Activated CD4-positive, alpha-beta T cell treated with anti-CD3 and anti-CD28 coated beads, Interleukin-2, amount 50 U/mL, for 4 hours (primary cell): ENCODE data around the gene LHFPL2.
"Not testable (repeated sequence)": the region's sequence is repeated elsewhere in the genome, so short reads cannot be mapped to it uniquely, and the experiment has no call there.

ENCODE experiments used
- DNase-seq, 2 experiments: peaks; one replicate each; pipeline ENCODE4 v3.0.0-alpha.2; 2020

LHFPL2 gene

DNA sequence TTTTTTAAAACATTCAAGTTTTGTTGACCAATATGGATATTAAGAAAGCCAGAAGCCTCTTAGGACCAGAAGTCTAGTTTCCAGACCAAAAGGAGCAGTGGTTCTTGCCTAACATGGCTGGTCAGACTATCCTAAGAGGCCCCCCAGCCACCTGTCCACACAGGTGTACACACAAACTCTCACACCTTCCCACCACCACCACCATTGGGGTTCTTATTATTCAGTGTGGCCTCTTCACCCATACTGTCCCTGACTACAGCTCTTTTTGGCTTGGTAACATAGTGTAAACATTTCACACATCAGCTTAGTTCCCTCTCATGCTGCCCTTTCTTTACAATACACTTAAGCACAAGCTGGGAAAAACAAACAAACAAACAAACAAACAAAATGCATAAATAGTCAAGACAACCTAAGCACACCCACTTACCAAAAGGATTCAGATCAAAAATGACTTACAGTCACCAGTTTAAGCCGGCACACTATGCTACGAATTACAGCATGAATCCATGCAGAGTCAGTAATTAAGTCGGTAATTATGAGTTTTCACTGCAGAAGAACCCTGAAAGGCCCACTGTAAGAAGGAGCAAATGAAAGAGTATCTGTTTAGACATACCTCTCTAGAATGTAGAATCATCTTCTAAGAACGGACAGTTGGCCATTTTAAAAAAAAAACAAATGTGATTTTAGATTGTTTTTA is 9.5 kb downstream of the LHFPL2 start:
- DNase-seq = no peak

- DNase-seq = no peak
Observed at GRCh38 chr5:78638423-78638822, 10.1 kb downstream of the LHFPL2 start.

GRCh38 chr5:78637468-78637867 is 11.1 kb downstream of the LHFPL2 start:
- DNase-seq = no peak

- DNase-seq = no peak
Observed at GRCh38 chr5:78636682-78637081, 11.9 kb downstream of the LHFPL2 start.

DNA sequence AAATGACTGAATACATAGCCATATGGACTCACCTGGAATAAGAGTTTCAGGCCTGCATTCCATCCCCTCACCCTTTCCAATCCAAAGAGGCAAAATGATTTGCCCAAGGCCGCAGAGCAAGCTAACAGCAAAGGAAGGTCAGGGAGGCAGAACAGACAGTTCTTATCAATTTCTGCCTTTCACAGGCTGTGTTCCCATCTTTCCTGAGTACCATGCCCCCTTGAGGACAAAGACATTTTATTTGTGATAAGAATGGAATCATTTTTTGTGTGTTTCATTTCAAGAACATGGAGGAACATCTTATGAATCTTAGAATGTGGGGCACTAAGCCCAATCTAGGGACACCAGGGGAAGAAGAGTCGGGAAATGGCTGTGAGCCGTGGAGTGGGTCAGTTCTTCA is 13.9 kb downstream of the LHFPL2 start:
- no peak for DNase-seq

DNA sequence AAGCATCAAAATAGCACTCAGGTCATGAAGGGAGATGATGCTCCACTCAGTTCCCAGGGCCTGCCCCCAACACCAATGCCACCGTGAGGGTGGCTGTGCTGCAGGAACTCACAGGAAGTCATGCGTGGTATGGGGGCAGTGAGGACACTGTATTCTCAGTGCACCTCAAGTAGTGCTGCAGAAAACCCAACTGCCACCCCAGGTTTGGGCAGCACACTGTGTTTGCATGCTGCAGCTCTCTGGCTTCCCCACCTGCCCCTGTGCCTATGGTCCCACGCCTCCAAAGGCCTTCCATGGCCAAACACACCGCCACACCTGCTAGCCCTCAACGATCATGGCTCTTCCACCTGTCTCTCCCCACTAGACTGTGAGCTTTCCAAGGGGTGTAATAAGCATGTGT is 14.3 kb downstream of the LHFPL2 start:
- no peak for DNase-seq

DNA sequence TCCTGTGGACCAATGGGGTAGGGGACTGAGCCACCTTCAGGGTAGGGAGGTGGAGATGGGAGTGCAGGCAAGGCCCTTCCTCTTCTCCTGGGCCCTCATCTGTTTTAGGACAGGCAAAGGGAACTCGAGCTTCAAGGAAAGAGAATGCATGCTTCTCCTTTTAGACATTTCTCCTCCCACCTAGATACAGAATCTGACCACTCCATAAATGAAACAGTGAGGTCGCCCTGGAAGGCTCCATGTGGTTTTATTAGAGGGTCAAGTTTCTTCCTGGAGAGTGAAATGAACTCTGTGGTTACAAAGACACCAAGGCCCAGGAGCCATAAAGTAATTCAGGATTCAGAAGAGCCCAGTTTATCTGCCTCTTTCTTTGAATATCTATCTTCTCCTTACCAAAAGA is 14.9 kb downstream of the LHFPL2 start:
- no peak for DNase-seq

DNA sequence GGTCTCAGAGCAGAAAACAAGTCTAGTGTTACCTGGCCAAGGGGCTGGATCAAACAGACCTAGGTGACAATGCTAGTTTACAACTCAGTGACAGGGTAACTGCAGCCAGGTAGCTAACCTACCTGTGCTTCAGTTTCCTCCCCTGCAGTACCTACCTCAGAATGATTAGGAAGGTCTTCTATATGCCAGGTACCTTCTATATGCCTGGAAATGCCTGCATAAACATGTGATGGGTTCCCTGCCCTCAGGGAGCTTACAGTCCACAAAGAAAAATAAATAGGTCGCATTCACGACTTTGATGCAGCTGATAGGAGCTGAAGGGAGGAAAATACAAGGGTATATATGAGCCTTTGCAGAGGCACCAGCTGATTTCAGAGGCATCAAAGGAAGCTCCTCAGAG is 16.1 kb downstream of the LHFPL2 start:
- DNase-seq = no peak

DNA sequence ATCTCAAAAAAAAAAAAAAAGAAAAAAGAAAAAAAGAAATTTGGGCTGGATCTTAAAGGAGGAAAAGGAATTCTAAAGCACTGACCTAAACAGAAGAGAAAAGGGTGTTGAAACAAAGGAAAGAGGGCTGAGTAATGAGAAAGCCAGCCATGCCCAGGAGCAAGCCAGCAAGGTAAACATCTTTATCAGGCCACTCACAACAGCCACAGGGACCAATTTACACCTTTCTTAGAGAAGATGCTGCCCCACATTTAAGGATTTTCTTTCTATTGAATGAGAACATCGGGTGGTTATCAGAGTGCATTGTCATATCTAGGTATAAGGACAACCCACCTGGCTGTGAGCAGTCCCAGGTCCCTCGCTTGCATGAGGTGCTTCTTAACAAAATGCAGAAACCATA is 16.6 kb downstream of the LHFPL2 start:
- no peak for DNase-seq

DNA sequence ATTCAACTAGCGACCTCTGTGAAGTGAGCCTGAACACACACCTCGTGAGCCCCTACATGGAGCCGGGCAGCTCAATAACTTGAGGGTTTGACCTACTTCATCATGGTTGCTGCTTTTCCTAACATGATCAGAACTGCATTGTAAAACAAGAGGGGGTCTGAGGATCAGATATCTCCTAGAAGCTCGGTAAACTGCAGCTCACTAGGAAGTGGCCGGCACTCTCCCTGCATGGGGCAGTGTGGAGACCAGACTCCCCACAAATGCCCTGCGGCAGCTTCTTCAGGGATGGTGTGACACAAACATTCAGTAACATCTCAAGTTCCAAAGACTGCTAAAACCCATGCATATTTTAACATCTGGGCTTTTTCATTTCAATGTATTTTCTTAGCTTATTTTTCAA is 18.5 kb downstream of the LHFPL2 start:
- DNase-seq = no peak

GRCh38 chr5:78629624-78630023 is 18.9 kb downstream of the LHFPL2 start:
- no peak for DNase-seq

- no peak for DNase-seq
Observed at GRCh38 chr5:78628270-78628992, 20.1 kb downstream of the LHFPL2 start.

GRCh38 chr5:78627766-78628165 is 20.8 kb downstream of the LHFPL2 start:
- no peak for DNase-seq

DNA sequence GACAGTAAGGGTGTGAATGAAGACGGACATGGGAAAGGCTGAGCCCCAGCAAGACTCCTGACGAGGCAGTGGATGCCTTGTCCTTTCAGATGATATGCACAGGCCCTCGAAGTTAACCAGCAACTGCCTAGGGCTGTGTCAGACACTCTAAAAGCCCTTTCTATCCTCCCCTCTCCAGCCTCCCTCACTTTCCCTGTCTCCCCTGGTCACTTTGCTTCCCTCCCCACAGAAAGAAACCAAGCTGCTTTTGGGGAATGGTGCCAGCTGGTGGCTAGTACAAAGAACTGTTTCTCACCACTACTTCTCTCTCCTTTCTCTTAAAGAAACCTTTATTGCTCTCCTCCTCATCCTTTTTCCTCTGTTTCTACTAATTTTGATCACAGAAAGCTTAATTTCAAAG is 21.4 kb downstream of the LHFPL2 start:
- DNase-seq = no peak

GRCh38 chr5:78626009-78626571 is 22.5 kb downstream of the LHFPL2 start:
- DNase-seq = no peak

DNA sequence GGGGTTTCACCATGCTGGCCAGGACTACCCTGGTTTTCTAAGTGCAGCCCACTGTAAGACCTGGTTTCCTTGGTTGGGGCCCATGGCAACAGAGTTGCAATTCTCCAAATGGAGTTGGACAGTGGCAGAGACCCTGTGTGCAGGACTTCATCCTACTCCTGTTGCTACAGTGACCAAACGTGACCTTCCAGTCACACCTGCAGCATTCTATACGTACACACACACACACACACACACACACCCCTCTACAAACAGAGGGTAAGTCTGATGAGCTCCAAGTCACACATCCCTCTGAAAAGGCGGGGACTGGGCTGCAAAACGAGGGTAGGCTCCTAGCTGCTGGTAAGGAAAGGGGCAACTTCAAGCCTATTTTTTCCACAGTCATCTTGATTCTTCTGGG is 23.6 kb downstream of the LHFPL2 start:
- DNase-seq = no peak

DNA sequence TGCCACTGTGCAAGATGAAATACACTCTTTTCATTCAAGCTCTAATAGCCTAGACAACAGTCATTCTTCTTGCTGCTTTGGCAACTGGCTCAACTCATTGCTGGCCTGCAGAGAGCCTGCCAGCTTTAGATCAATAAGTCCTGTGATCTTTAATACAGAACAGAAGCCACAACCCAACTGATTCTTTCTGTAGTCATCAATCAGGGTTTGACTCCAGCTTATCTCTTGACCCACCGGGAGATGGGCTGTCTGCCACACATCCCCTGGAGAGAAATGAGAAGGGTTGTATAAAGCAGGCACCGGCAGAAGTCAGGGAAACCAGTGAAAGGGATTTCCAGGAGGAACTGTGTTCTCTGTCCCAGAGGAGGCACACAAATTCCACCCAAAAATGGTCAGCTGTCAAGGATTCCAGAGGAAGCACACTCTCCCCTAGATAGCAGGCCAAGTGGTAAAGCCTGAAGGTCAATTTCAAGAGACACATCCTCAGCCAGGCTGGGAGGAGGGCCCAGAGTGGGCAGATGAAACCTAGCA is 24.5 kb downstream of the LHFPL2 start:
- DNase-seq = no peak

GRCh38 chr5:78622302-78622971 is 26.1 kb downstream of the LHFPL2 start:
- no peak for DNase-seq

- DNase-seq = no peak
Observed at GRCh38 chr5:78621291-78621738, 27.3 kb downstream of the LHFPL2 start.

DNA sequence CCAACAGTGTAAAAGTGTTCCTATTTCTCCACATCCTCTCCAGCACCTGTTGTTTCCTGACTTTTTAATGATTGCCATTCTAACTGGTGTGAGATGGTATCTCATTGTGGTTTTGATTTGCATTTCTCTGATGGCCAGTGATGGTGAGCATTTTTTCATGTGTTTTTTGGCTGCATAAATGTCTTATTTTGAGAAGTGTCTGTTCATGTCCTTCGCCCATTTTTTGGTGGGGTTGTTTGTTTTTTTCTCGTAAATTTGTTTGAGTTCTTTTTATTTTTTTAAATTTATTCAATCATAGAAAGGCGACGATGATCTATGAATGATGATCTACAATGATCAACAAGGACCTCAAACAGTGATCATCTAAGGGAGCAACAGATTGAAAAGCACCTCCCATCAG is 28.5 kb downstream of the LHFPL2 start:
- DNase-seq = not testable (repeated sequence)

DNA sequence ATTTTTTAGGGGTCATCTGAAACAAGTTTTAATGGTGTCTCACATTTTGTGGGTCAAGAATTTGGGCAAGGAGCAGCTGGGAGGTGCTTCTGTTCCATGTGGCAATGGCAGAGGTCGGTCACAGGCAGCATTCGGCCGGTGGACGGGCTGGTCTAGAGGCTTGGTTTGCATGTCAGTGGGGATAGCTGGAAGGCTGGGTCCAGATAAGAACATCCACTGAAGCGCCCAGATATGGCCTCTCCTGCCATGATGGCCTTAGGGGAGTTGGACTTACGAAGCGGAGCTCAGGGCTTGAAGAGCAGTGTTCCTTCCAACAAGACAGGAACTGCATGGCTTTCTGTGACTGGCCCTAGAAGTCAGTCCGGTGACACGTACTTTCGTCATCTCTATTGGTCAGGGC is 30.3 kb downstream of the LHFPL2 start:
- no peak for DNase-seq

GRCh38 chr5:78615697-78616096 is 32.9 kb downstream of the LHFPL2 start:
- DNase-seq = no peak

- DNase-seq = no peak
Observed at GRCh38 chr5:78614816-78615215, 33.8 kb downstream of the LHFPL2 start.

DNA sequence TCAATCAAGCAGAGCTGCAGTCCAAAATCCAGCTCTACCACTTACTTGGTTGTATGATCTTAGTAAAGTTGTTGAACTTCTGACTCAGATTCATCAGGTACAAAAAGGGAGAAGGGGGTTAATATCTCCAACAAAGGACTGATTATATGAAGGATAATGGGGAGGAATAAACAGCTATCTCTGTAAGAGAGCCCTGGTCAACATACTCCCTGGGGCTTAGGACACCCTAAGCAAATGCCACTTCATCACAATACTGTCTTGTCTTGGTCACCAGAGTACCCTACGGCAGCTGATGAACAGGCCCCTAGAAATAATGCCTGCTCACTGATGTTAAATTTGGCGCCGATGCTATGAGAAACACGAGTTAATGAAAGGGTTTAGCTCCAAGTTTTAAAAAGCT is 34.8 kb downstream of the LHFPL2 start:
- DNase-seq = no peak
